H9 (cell line): ENCODE measurements around the gene CFDP1. TPM values are rescaled to one million over a fixed set of nuclear protein-coding genes. Genes with fewer than 3 reads are reported as not detected.

ENCODE experiments used
- DNase-seq: peaks from one replicate; pipeline ENCODE4 v3.0.0-alpha.2; 2017
- H2AFZ ChIP-seq: one replicate; pipeline ENCODE4 v1.6.1; 2013; ENCODE audit warnings: mild to moderate bottlenecking, low read length, control low read depth, moderate library complexity
- H2AK5ac ChIP-seq: 2 replicates; pipeline ENCODE4 v1.6.1; 2013; ENCODE audit warnings: low read length, control low read depth, mixed read lengths; ENCODE audit not compliant: insufficient read length
- H2BK120ac ChIP-seq: one replicate; pipeline ENCODE4 v1.6.1; 2013; ENCODE audit warnings: low read depth, mild to moderate bottlenecking, low read length, control low read depth, inconsistent platforms; ENCODE audit not compliant: poor library complexity, severe bottlenecking
- H2BK12ac ChIP-seq: 2 replicates; pipeline ENCODE4 v1.6.1; 2013; ENCODE audit warnings: low read length, control low read depth, mixed read lengths, low read depth; ENCODE audit not compliant: insufficient read length
- H2BK15ac ChIP-seq: 2 replicates; pipeline ENCODE4 v1.6.1; 2013; ENCODE audit warnings: low read depth, low read length, control low read depth
- H2BK20ac ChIP-seq: one replicate; pipeline ENCODE4 v1.6.1; 2013; ENCODE audit warnings: low read depth, mild to moderate bottlenecking, low read length, control low read depth, inconsistent platforms; ENCODE audit not compliant: poor library complexity, severe bottlenecking
- H2BK5ac ChIP-seq: 2 replicates; pipeline ENCODE4 v1.6.1; 2013; ENCODE audit warnings: low read length, control low read depth, mixed read lengths; ENCODE audit not compliant: insufficient read length
- H3K14ac ChIP-seq: 2 replicates; pipeline ENCODE4 v1.6.1; 2013; ENCODE audit warnings: low read length, control low read depth; ENCODE audit not compliant: insufficient read depth
- H3K18ac ChIP-seq: 2 replicates; pipeline ENCODE4 v1.6.1; 2013; ENCODE audit warnings: low read depth, mild to moderate bottlenecking, mixed read lengths, low read length, control low read depth; ENCODE audit not compliant: insufficient read length
- H3K23ac ChIP-seq: 2 replicates; pipeline ENCODE4 v1.6.1; 2013; ENCODE audit warnings: low read length, control low read depth, mixed read lengths, low read depth; ENCODE audit not compliant: insufficient read length
- H3K23me2 ChIP-seq: 2 replicates; pipeline ENCODE4 v1.6.1; 2013; ENCODE audit warnings: low read depth, mild to moderate bottlenecking, mixed read lengths, low read length, control low read depth; ENCODE audit not compliant: insufficient read length, poor library complexity, severe bottlenecking
- H3K27ac ChIP-seq: 2 replicates; pipeline ENCODE4 v1.5.1; 2013; ENCODE audit warnings: low read length, control low read depth, mixed read lengths, low read depth; ENCODE audit not compliant: insufficient read length
- H3K27me3 ChIP-seq: 2 replicates; pipeline ENCODE4 v1.6.1; 2013; ENCODE audit warnings: low read length, control low read depth, inconsistent platforms; ENCODE audit not compliant: insufficient read depth
- H3K4ac ChIP-seq: 2 replicates; pipeline ENCODE4 v1.6.1; 2013; ENCODE audit warnings: low read depth, mild to moderate bottlenecking, control low read depth, inconsistent platforms, low read length, moderate library complexity
- H3K4me1 ChIP-seq: 2 replicates; pipeline ENCODE4 v1.6.1; 2013; ENCODE audit warnings: low read length, control low read depth, inconsistent platforms; ENCODE audit not compliant: insufficient read depth
- H3K4me2 ChIP-seq: 2 replicates; pipeline ENCODE4 v1.6.1; 2013; ENCODE audit warnings: low read length, control low read depth, mixed read lengths; ENCODE audit not compliant: insufficient read length, insufficient read depth
- H3K56ac ChIP-seq: 2 replicates; pipeline ENCODE4 v1.6.1; 2013; ENCODE audit warnings: low read depth, mild to moderate bottlenecking, mixed read lengths, low read length, control low read depth; ENCODE audit not compliant: insufficient read length
- H3K79me1 ChIP-seq: 2 replicates; pipeline ENCODE4 v1.6.1; 2013; ENCODE audit warnings: low read depth, mild to moderate bottlenecking, moderate library complexity, low read length, control low read depth, inconsistent platforms; ENCODE audit not compliant: insufficient read depth, poor library complexity, severe bottlenecking
- H3K79me2 ChIP-seq: 2 replicates; pipeline ENCODE4 v1.6.1; 2013; ENCODE audit warnings: low read length, control low read depth, inconsistent platforms; ENCODE audit not compliant: insufficient read depth
- H3K9ac ChIP-seq: 2 replicates; pipeline ENCODE4 v1.6.1; 2013; ENCODE audit warnings: low read length, control low read depth, mixed read lengths; ENCODE audit not compliant: insufficient read length; ENCODE audit errors: extremely low read depth
- H3K9me3 ChIP-seq: one replicate; pipeline ENCODE4 v1.6.1; 2013; ENCODE audit warnings: low read depth, low read length, inconsistent platforms; ENCODE audit not compliant: control insufficient read depth
- H3T11ph ChIP-seq: one replicate; pipeline ENCODE4 v1.6.1; 2013; ENCODE audit warnings: mild to moderate bottlenecking, low read length, control low read depth, inconsistent platforms
- H4K20me1 ChIP-seq: one replicate; pipeline ENCODE4 v1.6.1; 2013; ENCODE audit not compliant: control insufficient read depth, insufficient read length, insufficient read depth
- H4K5ac ChIP-seq: 2 replicates; pipeline ENCODE4 v1.6.1; 2013; ENCODE audit warnings: low read depth, mild to moderate bottlenecking, mixed read lengths, low read length, control low read depth; ENCODE audit not compliant: insufficient read length
- H4K8ac ChIP-seq: replicated peaks from 2 replicates; pipeline ENCODE4 v1.6.1; 2013; ENCODE audit warnings: low read length, control low read depth, mixed read lengths, low read depth; ENCODE audit not compliant: insufficient read length
- H4K91ac ChIP-seq: 2 replicates; pipeline ENCODE4 v1.6.1; 2013; ENCODE audit warnings: low read depth, mild to moderate bottlenecking, moderate library complexity, mixed read lengths, low read length, control low read depth; ENCODE audit not compliant: insufficient read length
- H3K27ac Mint-ChIP-seq, 3 experiments: 2 replicates in 2 of 3; 3 replicates in 1 of 3; pipeline ENCODE4 v1.8.0; 2020 to 2021; ENCODE audit warnings: mixed read lengths in 3 of 3, mild to moderate bottlenecking in 1 of 3, moderate library complexity in 1 of 3
- H3K27me3 Mint-ChIP-seq: 2 replicates; pipeline ENCODE4 v1.8.0; 2021; ENCODE audit warnings: low read depth, mild to moderate bottlenecking, moderate library complexity, mixed read lengths
- H3K36me3 Mint-ChIP-seq, 3 experiments: 2 replicates in 2 of 3; 3 replicates in 1 of 3; pipeline ENCODE4 v1.8.0; 2020 to 2021; ENCODE audit warnings: low read depth in 3 of 3, mixed read lengths in 3 of 3; ENCODE audit not compliant: insufficient read depth in 1 of 3
- H3K4me1 Mint-ChIP-seq, 2 experiments: 2 replicates each; pipeline ENCODE4 v1.8.0; 2020; ENCODE audit warnings: mixed read lengths in 2 of 2
- H3K4me3 Mint-ChIP-seq, 2 experiments: 2 replicates in 1 of 2; 3 replicates in 1 of 2; pipeline ENCODE4 v1.8.0; 2020 to 2021; ENCODE audit warnings: mild to moderate bottlenecking in 2 of 2, mixed read lengths in 2 of 2, moderate library complexity in 1 of 2
- H3K9me3 Mint-ChIP-seq, 2 experiments: 2 replicates in 1 of 2; 3 replicates in 1 of 2; pipeline ENCODE4 v1.8.0; 2020; ENCODE audit warnings: mild to moderate bottlenecking in 2 of 2, mixed read lengths in 2 of 2, moderate library complexity in 1 of 2
- CTCF ChIP-seq: fragments of 200-600 bp; sonication (generic); conservative IDR thresholded peaks from 3 replicates; pipeline ENCODE4 v1.8.0; 2021; ENCODE audit warnings: antibody characterized with exemption, mild to moderate bottlenecking
- WGBS: extraction: QIAGEN DNeasy Blood & Tissue Kit; methylation state at CpG from one replicate; pipeline ENCODE4 v1.1.7; 2013; ENCODE audit warnings: missing lambda C conversion rate, low lambda C conversion rate, mixed read lengths; ENCODE audit not compliant: insufficient read length; ENCODE audit errors: extremely low coverage; 5-methylcytosine and 5-hydroxymethylcytosine counted together
- total RNA-seq: library from RNA; stranded (reverse); gene quantifications from 2 replicates; pipeline ENCODE4 v1.2.1, GENCODE V29; 2021

The CFDP1 gene
- total RNA-seq, 1 experiment from 2014 or later, result 89.2 TPM

- H3K36me3 Mint-ChIP-seq, result peaks cover 2 to 10% (median 8%) of the 10 kb centered on the region in 3 experiments; a peak in 6 of 7 replicates
- Histone ChIP-seq H3K23me2 (no peaks in the 10 kb centered on the region), H3K79me2 (no peaks in the 10 kb centered on the region), H3K56ac (no peak overlapping the region), H2BK12ac (no peak overlapping the region), H3K9ac (no peak overlapping the region), H3K18ac (no peak overlapping the region), H2BK5ac (no peak overlapping the region), H4K20me1 (no peaks in the 10 kb centered on the region), H4K8ac (no peak overlapping the region), H4K5ac (no peak overlapping the region), H3K23ac (no peak overlapping the region), H2AFZ (no peak overlapping the region), H2BK20ac (no peak overlapping the region), H4K91ac (no peak overlapping the region), H3K14ac (no peak overlapping the region), H3K27ac (no peak overlapping the region), H3K4me1 (no peaks in the 10 kb centered on the region), H3K79me1 (no peaks in the 10 kb centered on the region), H3K9me3 (no peaks in the 10 kb centered on the region), H2BK15ac (no peak overlapping the region), H3K27me3 (no peaks in the 10 kb centered on the region), H2BK120ac (no peak overlapping the region), H3K4me2 (no peak overlapping the region), H3T11ph (no peak overlapping the region), H2AK5ac (no peak overlapping the region), H3K4ac (no peak overlapping the region)
- no peak overlapping the region for H3K4me3 Mint-ChIP-seq
- TF ChIP-seq CTCF, result no peak
- no peaks in the 10 kb centered on the region for H3K9me3 Mint-ChIP-seq
- WGBS, result no CpG with 5 or more reads among the region's 4 CpGs
- no peaks in the 10 kb centered on the region for H3K27me3 Mint-ChIP-seq
- H3K4me1 Mint-ChIP-seq, result peaks cover 6% of the 10 kb centered on the region in 2 experiments
- no peak for DNase-seq
- H3K27ac Mint-ChIP-seq, result peak overlapping the region in 1 of 3 experiments; percentile 38; a peak in 1 of 7 replicates
Measured at GRCh38 chr16:75317532-75317931, 115.8 kb downstream of the CFDP1 start.
